HCEC 1CT (cell line): Measurements from ENCODE around the gene GPR68.
"Not testable (repeated sequence)": the region's sequence is repeated elsewhere in the genome, so short reads cannot be mapped to it uniquely, and the experiment has no call there.

Source experiments
- DNase-seq: peaks from one replicate; pipeline ENCODE4 v3.0.0-alpha.2; 2017

Gene GPR68

GRCh38 chr14:91272341-91273272 is 28.1 kb upstream of the GPR68 start:
- no peak for DNase-seq

DNA sequence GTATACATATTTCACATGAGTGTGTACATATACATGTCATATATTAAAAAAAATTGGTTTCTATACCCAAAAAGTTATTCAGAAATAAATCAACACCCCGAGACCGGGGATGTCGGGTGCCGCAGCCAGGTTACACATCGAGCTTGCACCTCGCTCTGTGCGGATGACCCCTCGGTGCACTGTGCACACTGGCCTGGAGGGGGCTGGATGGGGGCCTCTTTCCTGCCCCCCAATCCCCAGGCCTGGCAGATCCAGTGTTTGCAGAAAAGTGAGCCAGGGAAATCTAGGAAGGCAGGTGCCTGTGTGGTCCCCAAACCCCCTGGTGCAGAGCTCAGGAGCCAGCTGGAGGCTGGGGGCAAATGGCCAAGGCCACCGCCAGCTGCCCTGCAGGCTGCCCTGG is 27.1 kb upstream of the GPR68 start:
- no peak for DNase-seq

DNA sequence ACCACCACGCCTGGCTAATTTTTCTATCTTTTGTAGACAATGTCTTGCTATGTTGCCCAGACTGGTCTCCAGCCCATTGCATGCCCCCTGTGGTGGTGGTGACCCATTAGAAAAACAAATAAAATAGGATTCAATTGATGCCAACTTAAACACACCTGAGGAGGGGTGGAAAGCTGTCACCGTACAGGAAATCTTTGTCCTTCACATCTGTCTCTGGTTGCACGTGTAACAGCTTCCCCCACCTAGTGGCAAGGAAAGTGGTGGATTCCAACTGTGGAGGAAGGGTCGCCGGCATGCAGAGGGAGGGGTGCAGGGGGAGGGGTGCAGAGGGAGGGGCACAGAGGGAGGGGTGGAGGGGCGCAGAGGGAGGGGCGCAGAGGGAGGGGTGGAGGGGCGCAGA is 26.1 kb upstream of the GPR68 start:
- DNase-seq, result no peak

DNA sequence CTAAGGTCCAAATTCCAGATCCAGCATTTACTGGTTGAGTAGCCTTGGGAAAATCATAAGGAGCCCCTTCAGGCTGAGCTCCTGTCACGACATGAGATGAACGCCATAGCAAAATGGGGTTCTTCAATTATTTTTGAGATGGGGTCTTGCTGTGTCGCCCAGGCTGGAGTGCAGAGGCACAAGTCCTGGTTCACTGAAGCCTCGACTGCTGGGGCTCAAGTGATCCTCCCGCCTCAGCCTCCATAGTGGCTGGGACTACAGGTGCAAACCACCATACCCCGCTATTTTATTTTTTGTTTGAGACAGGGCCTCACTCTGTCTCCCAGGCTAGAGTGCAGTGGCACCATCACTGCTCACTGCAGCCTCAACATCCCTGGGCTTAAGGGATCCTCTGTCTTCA is 25.7 kb upstream of the GPR68 start:
- DNase-seq, result no peak

GRCh38 chr14:91269076-91269991 is 24.8 kb upstream of the GPR68 start:
- no peak for DNase-seq

GRCh38 chr14:91267965-91268437 is 23.5 kb upstream of the GPR68 start:
- DNase-seq, result no peak

GRCh38 chr14:91266276-91266675 is 21.8 kb upstream of the GPR68 start:
- not testable (repeated sequence) for DNase-seq

DNA sequence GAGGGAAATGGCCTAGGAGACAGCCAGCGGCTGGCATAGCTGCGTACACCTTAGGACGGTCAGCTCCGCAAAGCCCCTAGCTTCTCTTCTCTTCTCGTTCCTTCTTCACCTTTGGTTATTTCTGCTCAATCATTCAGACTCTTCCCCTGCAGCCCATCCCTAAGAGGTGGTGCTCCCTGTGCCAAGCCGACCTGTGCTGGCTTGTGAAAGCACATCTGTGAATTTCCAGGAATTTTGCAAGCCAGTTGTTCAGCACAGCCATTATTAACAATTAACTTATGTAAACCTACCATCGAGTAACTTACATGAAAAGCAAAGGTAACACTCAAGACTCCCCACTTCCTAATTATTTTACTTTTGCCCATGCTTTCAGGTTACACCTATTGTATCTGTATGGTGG is 20.9 kb upstream of the GPR68 start:
- DNase-seq, result no peak

DNA sequence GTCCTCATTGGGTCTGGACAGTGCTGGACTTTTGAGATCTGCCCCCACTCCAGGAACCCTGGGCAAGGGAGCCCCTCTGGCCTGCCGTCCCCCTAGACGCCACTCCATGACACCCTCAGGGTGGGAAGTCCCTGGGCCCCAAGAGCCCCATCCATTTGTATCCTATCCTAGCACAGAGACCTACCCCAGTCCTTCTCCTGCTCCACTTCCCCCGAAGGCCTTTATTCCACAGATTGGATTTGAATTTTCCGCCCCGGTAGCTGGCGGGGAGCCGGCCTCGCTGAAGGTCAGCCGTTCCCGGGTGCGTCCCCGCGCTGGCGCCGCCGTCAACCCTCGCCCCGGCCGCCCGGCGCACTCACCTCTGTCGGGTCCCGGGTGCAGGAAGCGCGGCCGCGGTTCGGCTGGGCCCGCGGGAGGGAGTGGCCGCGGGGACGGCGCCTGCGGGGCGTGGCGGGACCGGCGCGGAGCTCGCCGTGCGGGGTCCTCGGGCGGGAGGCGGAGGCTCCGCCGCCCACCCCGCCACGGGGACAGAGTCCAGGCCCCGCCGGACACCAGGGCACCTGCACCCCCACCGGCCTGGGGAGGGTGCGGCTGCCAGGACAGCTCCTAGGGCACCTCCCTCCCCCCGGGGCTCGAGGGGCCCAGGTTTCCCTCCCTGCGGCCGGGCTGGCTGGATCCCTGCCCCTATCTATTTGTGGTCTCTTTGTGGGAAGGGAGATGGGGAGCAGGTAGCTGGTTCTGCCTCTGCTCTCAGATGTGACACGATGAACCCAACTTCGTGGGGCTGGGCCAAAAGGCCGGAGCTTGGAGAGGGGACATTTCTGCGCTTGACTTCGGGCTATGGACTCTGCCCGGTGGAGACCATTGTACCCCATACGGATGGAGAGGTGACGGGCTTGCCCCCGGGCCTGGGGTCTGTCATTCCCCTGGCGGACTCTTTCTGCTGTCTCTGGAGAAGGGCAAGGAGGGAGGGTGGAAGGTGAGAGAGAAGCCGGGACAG is 19.9 kb upstream of the GPR68 start:
- DNase-seq, result no peak

GRCh38 chr14:91263329-91263728 is 18.8 kb upstream of the GPR68 start:
- DNase-seq, result no peak

- no peak for DNase-seq
Measured at GRCh38 chr14:91261986-91262549, 17.6 kb upstream of the GPR68 start.

DNA sequence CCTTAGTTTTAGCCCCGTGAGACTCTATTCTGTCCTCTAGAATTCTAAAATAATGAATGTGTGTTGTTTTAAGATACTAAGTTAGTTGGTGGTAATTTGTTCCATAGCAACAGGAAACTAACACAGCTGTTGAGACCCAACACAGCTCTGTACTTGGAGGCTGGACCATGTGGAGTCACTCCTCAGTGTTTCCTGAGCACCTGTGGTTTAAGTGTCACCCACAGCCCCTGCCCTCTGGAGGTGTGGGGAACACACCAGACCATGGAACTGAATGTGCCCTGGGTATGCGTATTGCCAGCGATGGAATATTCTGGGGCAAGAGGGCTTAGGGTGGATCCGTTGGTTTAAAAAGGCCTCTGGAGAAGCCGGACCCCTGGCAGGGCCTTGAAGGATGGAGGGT is 16.6 kb upstream of the GPR68 start:
- no peak for DNase-seq

- no peak for DNase-seq
Measured at GRCh38 chr14:91258876-91259275, 14.4 kb upstream of the GPR68 start.

DNA sequence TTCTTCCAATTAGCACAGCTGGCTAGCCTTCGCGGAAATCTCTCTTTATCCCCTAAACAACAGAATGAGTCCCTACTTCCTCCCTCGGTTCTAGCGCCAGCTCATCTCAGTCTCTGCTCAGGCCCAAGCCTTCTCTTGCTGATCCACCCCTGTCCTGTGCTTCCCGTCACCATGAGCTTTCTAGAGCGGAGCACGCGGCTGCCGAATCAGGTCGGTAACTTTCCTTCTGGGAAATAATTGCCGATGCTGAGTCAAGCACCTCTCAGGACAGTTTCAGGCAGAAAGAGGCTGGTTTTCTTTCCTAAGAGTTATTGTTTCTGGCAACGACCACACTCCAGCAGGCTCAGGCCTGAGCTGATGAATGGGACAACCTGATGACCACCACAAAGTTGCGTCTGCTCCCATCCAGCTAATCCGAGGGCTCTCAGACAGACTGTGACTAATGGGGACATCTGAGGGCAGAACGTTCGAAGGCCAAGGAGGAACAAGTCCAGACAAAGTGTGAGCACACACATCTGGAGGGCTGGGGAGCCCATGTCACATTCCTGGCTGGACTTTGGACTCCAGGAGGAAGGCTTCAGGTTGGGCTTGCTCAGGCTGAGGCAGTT is 13.6 kb upstream of the GPR68 start:
- DNase-seq, result peak; percentile 67

DNA sequence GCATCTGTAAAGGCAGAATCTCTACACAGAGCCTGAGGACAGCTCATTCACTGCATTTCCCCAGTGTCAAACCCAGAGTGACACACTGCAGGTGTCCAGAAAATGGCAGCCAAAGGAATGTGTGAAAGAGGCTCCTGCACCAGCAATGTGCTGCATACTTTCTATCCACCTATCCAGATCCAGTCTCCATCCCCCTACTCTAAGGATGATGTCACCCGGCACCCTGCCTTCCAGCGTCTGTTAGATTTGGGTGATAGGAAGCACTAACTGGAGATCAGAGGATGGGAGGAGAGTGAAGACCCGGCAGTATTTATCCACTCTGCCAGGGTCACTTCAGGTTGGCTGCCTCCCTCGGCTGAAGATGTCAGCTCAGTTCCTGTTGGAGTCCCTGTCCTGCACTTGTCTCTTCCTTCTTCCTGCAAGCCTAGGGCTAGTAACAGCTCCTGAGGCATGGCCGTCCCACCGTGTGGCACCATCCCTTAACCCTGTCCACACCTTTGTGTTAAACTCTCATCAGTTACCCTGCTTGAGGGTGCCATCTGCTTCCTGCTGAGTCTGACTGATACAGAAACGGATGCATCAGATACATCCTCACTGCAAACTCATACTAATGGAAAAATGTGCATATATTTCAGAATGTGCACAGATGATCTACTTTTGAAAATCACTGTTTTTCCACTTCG is 13.0 kb upstream of the GPR68 start:
- DNase-seq, result no peak

DNA sequence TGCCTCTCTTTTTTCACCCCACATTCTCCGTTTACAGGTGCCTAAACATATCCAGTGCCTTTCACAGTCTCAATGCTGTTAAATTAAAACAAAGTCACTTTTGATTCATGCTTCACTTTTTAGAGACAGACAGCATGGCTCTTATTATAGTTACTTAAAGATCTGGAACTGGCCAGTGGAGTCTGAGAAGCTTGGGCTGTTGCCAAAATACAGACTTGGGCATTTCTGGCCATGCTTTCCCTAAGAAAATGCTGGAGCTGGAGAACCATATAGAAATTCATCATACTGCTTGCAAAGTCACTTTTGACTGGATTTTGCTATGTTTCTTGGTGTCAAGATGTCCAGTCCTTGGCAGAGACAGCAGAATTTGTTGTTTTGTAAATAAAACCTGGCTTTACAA is 12.2 kb upstream of the GPR68 start:
- DNase-seq, result no peak

DNA sequence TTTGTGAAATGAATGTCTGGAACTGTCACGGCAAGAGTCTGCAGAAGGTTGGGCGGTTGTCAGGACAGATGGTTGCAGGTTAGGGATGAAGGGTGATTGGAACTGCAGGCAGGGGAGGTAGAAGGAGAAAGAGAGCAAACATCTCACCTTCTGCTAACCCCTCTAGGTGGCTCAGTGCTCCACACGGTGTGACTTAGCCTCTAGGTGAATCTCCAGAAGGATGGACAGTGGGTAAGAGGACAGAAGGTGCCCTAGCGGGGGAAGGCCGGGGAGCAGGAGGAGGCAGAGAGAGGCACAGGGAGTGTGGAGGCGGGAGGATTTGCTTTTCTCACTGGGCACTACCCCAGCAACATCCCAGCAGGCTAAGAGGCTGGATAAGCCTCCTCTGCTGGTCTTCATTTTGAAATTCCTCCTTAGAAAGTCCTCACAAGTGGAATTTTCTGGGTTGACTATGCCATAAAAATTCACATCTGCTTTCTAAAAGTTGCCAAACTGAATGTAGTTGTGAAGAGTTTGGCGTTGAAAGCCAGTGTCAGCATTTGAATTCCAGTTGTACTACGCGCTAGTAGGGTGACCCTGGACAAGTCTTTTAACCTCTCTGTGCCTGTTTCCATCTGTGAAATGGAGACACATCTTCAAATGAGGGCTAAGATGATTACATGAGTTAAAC is 10.7 kb upstream of the GPR68 start:
- DNase-seq, result no peak

DNA sequence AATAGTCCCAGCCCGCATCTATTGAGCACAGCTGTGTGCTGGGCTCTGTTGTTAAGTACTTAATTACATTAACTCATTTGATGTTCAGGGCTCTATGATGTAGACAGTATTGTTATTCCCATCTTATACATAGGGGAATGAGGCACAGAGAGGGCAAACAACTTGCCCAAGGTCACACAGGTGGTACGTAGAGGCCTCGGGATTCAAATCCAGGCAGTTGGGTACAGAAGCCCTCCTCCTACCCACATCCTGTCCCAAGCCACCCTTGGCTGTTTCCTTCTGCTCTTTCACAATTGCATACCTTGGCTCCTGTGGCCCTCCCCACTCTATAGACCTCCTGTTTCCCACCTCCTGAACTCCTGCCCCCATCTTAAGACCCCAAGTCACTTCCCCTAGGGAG is 10.0 kb upstream of the GPR68 start:
- DNase-seq, result no peak

DNA sequence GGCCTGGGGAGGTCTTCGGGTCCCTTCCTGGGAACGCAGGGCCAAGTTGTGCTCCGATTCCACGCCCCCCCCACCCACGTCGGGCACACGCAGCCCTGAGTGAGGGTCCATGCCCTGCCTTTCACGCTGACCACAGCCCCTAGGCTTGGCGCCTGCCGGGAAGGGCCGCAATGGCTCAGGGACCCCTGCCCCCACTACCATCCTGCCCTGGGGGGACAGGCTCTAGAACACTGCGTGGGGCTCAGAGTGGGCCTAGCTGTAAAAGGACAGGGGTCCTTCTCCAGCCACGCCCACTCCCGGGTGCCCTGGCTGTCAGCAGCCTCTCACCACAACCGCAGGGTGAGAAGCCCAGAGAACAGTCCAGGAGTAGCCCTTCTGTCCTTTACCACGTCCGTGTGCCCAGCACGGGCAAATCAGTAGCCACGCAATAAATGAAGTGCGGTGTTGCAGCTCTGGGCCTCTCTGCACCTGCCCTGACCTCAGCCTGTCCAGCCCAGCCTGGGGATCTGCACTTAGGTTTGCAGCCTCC is 9.4 kb upstream of the GPR68 start:
- DNase-seq, result no peak
